ENCODE measurements around the gene CFAP410. TPM values are rescaled to one million over a fixed set of nuclear protein-coding genes. Genes with fewer than 3 reads are reported as not detected.

The CFAP410 gene
- total and polyA plus RNA-seq, 2 of the 13 experiments (the other 11 are each of a cell fraction or from before 2014, with no cell fraction given): 8.0 to 20.1 TPM

- TF ChIP-seq, protein P1, sequence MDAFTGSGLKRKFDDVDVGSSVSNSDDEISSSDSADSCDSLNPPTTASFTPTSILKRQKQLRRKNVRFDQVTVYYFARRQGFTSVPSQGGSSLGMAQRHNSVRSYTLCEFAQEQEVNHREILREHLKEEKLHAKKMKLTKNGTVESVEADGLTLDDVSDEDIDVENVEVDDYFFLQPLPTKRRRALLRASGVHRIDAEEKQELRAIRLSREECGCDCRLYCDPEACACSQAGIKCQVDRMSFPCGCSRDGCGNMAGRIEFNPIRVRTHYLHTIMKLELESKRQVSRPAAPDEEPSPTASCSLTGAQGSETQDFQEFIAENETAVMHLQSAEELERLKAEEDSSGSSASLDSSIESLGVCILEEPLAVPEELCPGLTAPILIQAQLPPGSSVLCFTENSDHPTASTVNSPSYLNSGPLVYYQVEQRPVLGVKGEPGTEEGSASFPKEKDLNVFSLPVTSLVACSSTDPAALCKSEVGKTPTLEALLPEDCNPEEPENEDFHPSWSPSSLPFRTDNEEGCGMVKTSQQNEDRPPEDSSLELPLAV (CRISPR knock-in tag; conservative IDR thresholded peaks at IDR 0.05; ENCODE audit: low read depth): no peak
- no peak for TF ChIP-seq BRD4 (CRISPR knock-in tag; IDR thresholded peaks at IDR 0.05)
- TF ChIP-seq, protein P2, sequence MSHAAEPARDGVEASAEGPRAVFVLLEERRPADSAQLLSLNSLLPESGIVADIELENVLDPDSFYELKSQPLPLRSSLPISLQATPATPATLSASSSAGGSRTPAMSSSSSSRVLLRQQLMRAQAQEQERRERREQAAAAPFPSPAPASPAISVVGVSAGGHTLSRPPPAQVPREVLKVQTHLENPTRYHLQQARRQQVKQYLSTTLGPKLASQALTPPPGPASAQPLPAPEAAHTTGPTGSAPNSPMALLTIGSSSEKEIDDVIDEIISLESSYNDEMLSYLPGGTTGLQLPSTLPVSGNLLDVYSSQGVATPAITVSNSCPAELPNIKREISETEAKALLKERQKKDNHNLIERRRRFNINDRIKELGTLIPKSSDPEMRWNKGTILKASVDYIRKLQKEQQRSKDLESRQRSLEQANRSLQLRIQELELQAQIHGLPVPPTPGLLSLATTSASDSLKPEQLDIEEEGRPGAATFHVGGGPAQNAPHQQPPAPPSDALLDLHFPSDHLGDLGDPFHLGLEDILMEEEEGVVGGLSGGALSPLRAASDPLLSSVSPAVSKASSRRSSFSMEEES (CRISPR knock-in tag; IDR thresholded peaks at IDR 0.05): peak; percentile 65; the same call in 1 of the 2 replicates
- TF ChIP-seq PHF20 (CRISPR knock-in tag; IDR thresholded peaks at IDR 0.05): no peak
- TF ChIP-seq KMT2A (CRISPR knock-in tag; IDR thresholded peaks at IDR 0.05): no peak
- TF ChIP-seq, protein P3, sequence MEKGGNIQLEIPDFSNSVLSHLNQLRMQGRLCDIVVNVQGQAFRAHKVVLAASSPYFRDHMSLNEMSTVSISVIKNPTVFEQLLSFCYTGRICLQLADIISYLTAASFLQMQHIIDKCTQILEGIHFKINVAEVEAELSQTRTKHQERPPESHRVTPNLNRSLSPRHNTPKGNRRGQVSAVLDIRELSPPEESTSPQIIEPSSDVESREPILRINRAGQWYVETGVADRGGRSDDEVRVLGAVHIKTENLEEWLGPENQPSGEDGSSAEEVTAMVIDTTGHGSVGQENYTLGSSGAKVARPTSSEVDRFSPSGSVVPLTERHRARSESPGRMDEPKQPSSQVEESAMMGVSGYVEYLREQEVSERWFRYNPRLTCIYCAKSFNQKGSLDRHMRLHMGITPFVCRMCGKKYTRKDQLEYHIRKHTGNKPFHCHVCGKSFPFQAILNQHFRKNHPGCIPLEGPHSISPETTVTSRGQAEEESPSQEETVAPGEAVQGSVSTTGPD (CRISPR knock-in tag; IDR thresholded peaks at IDR 0.05): no peak
- no peak for TF ChIP-seq ATF1 (CRISPR knock-in tag; IDR thresholded peaks at IDR 0.05)
- TF ChIP-seq, protein P4, sequence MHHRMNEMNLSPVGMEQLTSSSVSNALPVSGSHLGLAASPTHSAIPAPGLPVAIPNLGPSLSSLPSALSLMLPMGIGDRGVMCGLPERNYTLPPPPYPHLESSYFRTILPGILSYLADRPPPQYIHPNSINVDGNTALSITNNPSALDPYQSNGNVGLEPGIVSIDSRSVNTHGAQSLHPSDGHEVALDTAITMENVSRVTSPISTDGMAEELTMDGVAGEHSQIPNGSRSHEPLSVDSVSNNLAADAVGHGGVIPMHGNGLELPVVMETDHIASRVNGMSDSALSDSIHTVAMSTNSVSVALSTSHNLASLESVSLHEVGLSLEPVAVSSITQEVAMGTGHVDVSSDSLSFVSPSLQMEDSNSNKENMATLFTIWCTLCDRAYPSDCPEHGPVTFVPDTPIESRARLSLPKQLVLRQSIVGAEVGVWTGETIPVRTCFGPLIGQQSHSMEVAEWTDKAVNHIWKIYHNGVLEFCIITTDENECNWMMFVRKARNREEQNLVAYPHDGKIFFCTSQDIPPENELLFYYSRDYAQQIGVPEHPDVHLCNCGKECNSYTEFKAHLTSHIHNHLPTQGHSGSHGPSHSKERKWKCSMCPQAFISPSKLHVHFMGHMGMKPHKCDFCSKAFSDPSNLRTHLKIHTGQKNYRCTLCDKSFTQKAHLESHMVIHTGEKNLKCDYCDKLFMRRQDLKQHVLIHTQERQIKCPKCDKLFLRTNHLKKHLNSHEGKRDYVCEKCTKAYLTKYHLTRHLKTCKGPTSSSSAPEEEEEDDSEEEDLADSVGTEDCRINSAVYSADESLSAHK (CRISPR knock-in tag; IDR thresholded peaks at IDR 0.05; ENCODE audit: borderline replicate concordance): no peak
- TF ChIP-seq ZNF607 (CRISPR knock-in tag; IDR thresholded peaks at IDR 0.05; ENCODE audit: borderline replicate concordance): no peak
- TF ChIP-seq, protein P5, sequence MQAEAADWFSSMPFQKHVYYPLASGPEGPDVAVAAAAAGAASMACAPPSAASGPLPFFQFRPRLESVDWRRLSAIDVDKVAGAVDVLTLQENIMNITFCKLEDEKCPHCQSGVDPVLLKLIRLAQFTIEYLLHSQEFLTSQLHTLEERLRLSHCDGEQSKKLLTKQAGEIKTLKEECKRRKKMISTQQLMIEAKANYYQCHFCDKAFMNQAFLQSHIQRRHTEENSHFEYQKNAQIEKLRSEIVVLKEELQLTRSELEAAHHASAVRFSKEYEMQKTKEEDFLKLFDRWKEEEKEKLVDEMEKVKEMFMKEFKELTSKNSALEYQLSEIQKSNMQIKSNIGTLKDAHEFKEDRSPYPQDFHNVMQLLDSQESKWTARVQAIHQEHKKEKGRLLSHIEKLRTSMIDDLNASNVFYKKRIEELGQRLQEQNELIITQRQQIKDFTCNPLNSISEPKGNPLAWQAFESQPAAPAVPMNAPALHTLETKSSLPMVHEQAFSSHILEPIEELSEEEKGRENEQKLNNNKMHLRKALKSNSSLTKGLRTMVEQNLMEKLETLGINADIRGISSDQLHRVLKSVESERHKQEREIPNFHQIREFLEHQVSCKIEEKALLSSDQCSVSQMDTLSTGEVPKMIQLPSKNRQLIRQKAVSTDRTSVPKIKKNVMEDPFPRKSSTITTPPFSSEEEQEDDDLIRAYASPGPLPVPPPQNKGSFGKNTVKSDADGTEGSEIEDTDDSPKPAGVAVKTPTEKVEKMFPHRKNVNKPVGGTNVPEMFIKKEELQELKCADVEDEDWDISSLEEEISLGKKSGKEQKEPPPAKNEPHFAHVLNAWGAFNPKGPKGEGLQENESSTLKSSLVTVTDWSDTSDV (CRISPR knock-in tag; IDR thresholded peaks at IDR 0.05): no peak
- no peak for TF ChIP-seq SRF (IDR thresholded peaks at IDR 0.05; ENCODE audit: low read depth, low read length)
- TF ChIP-seq GABPB1 (CRISPR knock-in tag; IDR thresholded peaks at IDR 0.05): peak; percentile 54
- TF ChIP-seq BRCA1 (CRISPR knock-in tag; IDR thresholded peaks at IDR 0.05): no peak
- no peak for TF ChIP-seq ELF1 (CRISPR knock-in tag; IDR thresholded peaks at IDR 0.05)
- TF ChIP-seq ATF7-NPFF (CRISPR knock-in tag; IDR thresholded peaks at IDR 0.05; ENCODE audit: low read depth): no peak
- TF ChIP-seq, protein P6, sequence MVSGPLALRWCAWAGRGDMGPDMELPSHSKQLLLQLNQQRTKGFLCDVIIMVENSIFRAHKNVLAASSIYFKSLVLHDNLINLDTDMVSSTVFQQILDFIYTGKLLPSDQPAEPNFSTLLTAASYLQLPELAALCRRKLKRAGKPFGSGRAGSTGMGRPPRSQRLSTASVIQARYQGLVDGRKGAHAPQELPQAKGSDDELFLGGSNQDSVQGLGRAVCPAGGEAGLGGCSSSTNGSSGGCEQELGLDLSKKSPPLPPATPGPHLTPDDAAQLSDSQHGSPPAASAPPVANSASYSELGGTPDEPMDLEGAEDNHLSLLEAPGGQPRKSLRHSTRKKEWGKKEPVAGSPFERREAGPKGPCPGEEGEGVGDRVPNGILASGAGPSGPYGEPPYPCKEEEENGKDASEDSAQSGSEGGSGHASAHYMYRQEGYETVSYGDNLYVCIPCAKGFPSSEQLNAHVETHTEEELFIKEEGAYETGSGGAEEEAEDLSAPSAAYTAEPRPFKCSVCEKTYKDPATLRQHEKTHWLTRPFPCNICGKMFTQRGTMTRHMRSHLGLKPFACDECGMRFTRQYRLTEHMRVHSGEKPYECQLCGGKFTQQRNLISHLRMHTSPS (CRISPR knock-in tag; IDR thresholded peaks at IDR 0.05; ENCODE audit: low read depth): no peak
- TF ChIP-seq ZNF747 (CRISPR knock-in tag; IDR thresholded peaks at IDR 0.05; ENCODE audit: borderline replicate concordance): no peak
- TF ChIP-seq SAFB2 (CRISPR knock-in tag; IDR thresholded peaks at IDR 0.05; ENCODE audit: borderline replicate concordance, low read depth): no peak
Observed at GRCh38 chr21:44370027-44370735, 31.0 kb upstream of the CFAP410 start (continued).
